Parathyroid adenoma (tissue), 2 donors: ENCODE data around the gene APOBR.

Source experiments
- H2AFZ ChIP-seq: fragments of 300-600 bp; sonication (generic); one replicate; pipeline ENCODE4 v1.7.0; 2017; ENCODE audit warnings: antibody characterized with exemption, mild to moderate bottlenecking
- H3K27ac ChIP-seq: fragments of 300-600 bp; sonication (generic); one replicate; pipeline ENCODE4 v1.7.0; 2017
- H3K27me3 ChIP-seq: fragments of 300-600 bp; sonication (generic); one replicate; pipeline ENCODE4 v1.7.0; 2017; ENCODE audit warnings: low read length; ENCODE audit not compliant: control insufficient read depth, insufficient read depth
- H3K36me3 ChIP-seq: fragments of 300-600 bp; sonication (generic); one replicate; pipeline ENCODE4 v1.7.0; 2017; ENCODE audit warnings: low read length; ENCODE audit not compliant: control insufficient read depth, insufficient read depth
- H3K4me1 ChIP-seq: fragments of 300-600 bp; sonication (generic); one replicate; pipeline ENCODE4 v1.7.0; 2017; ENCODE audit warnings: control low read depth
- H3K4me2 ChIP-seq: fragments of 300-600 bp; sonication (generic); one replicate; pipeline ENCODE4 v1.7.0; 2017; ENCODE audit warnings: low read length
- H3K4me3 ChIP-seq: fragments of 300-600 bp; sonication (generic); one replicate; pipeline ENCODE4 v1.7.0; 2017; ENCODE audit warnings: low read depth, low read length
- H3K79me2 ChIP-seq: fragments of 300-600 bp; sonication (generic); one replicate; pipeline ENCODE4 v1.7.0; 2017; ENCODE audit warnings: control low read depth
- H3K9ac ChIP-seq: fragments of 300-600 bp; sonication (generic); one replicate; pipeline ENCODE4 v1.7.0; 2017; ENCODE audit warnings: mild to moderate bottlenecking
- H3K9me3 ChIP-seq: fragments of 300-600 bp; sonication (generic); one replicate; pipeline ENCODE4 v1.7.0; 2017; ENCODE audit warnings: low read length; ENCODE audit not compliant: control insufficient read depth
- CTCF ChIP-seq: fragments of 300-600 bp; sonication (generic); IDR thresholded peaks from one replicate; pipeline ENCODE4 v1.7.0; 2017; ENCODE audit warnings: antibody characterized with exemption, mild to moderate bottlenecking
- donor health status: primary hyperparathyroidism.

Gene APOBR

GRCh38 chr16:28511801-28512789 lies 17.7 kb downstream of the APOBR start:
- Histone ChIP-seq H3K4me1 (no peaks in the 10 kb centered on the region), H3K79me2 (no peaks in the 10 kb centered on the region), H3K4me2 (no peak overlapping the region), H3K9ac (no peak overlapping the region), H3K27ac (no peak overlapping the region), H3K27me3 (no peaks in the 10 kb centered on the region), H3K4me3 (no peak overlapping the region), H2AFZ (no peak overlapping the region), H3K36me3 (no peaks in the 10 kb centered on the region), H3K9me3 (no peaks in the 10 kb centered on the region)
- TF ChIP-seq CTCF, result no peak

GRCh38 chr16:28513484-28514181 lies 19.2 kb downstream of the APOBR start:
- Histone ChIP-seq H3K36me3 (no peaks in the 10 kb centered on the region), H2AFZ (no peak overlapping the region), H3K9ac (no peak overlapping the region), H3K79me2 (no peaks in the 10 kb centered on the region), H3K4me3 (no peak overlapping the region), H3K27ac (no peak overlapping the region), H3K9me3 (no peaks in the 10 kb centered on the region), H3K4me2 (no peak overlapping the region), H3K27me3 (no peaks in the 10 kb centered on the region), H3K4me1 (no peaks in the 10 kb centered on the region)
- no peak for TF ChIP-seq CTCF

GRCh38 chr16:28514246-28514645 lies 19.8 kb downstream of the APOBR start:
- H3K4me2 ChIP-seq, result no peak overlapping the region
- no peak for TF ChIP-seq CTCF
- no peak overlapping the region for H3K27ac ChIP-seq

GRCh38 chr16:28520672-28521071 lies 26.2 kb downstream of the APOBR start:
- H3K27me3 ChIP-seq, result no peaks in the 10 kb centered on the region
- H3K9me3 ChIP-seq, result no peaks in the 10 kb centered on the region
- H3K36me3 ChIP-seq, result no peaks in the 10 kb centered on the region
- H3K4me3 ChIP-seq, result no peak overlapping the region
- TF ChIP-seq CTCF, result no peak
- H3K27ac ChIP-seq, result no peak overlapping the region
- H3K4me2 ChIP-seq, result no peak overlapping the region
- H3K4me1 ChIP-seq, result peaks cover 6% of the 10 kb centered on the region
- H3K79me2 ChIP-seq, result no peaks in the 10 kb centered on the region
- no peak overlapping the region for H2AFZ ChIP-seq
- H3K9ac ChIP-seq, result no peak overlapping the region

More at GRCh38 chr16:28514246-28514645, 19.8 kb downstream of the APOBR start:
- Histone ChIP-seq H3K27me3 (no peaks in the 10 kb centered on the region), H3K9me3 (no peaks in the 10 kb centered on the region), H3K79me2 (no peaks in the 10 kb centered on the region), H2AFZ (no peak overlapping the region), H3K9ac (no peak overlapping the region), H3K36me3 (no peaks in the 10 kb centered on the region), H3K4me3 (no peak overlapping the region), H3K4me1 (no peaks in the 10 kb centered on the region)
